ENCODE data around the gene SPINT3.

GRCh38 chr20:45496166-45496565, 19.3 kb downstream of the SPINT3 start:
- TF ChIP-seq POLR2AphosphoS5 (IDR thresholded peaks at IDR 0.05) = no peak
- no peak for TF ChIP-seq CTCF (IDR thresholded peaks at IDR 0.05)
- no peak for TF ChIP-seq EP300 (IDR thresholded peaks at IDR 0.05)

Data from esophagus muscularis mucosa (tissue), 4 donors.